NCI-H2029 treated with DMSO at 0.1 percent for 48 hours (cell line): ENCODE data around the gene AKAP9.
"Not testable (repeated sequence)": the region's sequence is repeated elsewhere in the genome, so short reads cannot be mapped to it uniquely, and the experiment has no call there.

ENCODE experiments used
- DNase-seq: peaks from one replicate; lab custom pipeline; 2025; lab: John Stamatoyannopoulos, UW

The AKAP9 gene

GRCh38 chr7:92010215-92010614 is 69.6 kb downstream of the AKAP9 start:
- DNase-seq: no peak

GRCh38 chr7:92013611-92014010 is 72.9 kb downstream of the AKAP9 start:
- DNase-seq: no peak

- DNase-seq: no peak
These were observed 80.0 kb downstream of the AKAP9 start for GRCh38 chr7:92020636-92021035.

- no peak for DNase-seq
These were observed 84.6 kb downstream of the AKAP9 start for GRCh38 chr7:92025260-92025659.

- not testable (repeated sequence) for DNase-seq
These were observed 86.0 kb downstream of the AKAP9 start for GRCh38 chr7:92026635-92027034.

- not testable (repeated sequence) for DNase-seq
These were observed 86.5 kb downstream of the AKAP9 start for GRCh38 chr7:92027128-92027527.

GRCh38 chr7:92028226-92028625 is 87.6 kb downstream of the AKAP9 start:
- DNase-seq: no peak

GRCh38 chr7:92028686-92029085 is 88.0 kb downstream of the AKAP9 start:
- no peak for DNase-seq

- no peak for DNase-seq
These were observed 93.5 kb downstream of the AKAP9 start for GRCh38 chr7:92034116-92034515.

- no peak for DNase-seq
These were observed 94.9 kb downstream of the AKAP9 start for GRCh38 chr7:92035576-92035975.

- DNase-seq: no peak
These were observed 99.2 kb downstream of the AKAP9 start for GRCh38 chr7:92039900-92040299.

- no peak for DNase-seq
These were observed 101.5 kb downstream of the AKAP9 start for GRCh38 chr7:92042056-92042737.

- no peak for DNase-seq
These were observed 102.4 kb downstream of the AKAP9 start for GRCh38 chr7:92043098-92043497.

- DNase-seq: no peak
These were observed 103.0 kb downstream of the AKAP9 start for GRCh38 chr7:92043637-92044036.

GRCh38 chr7:92044148-92044547 is 103.5 kb downstream of the AKAP9 start:
- DNase-seq: no peak

GRCh38 chr7:92044940-92045339 is 104.3 kb downstream of the AKAP9 start:
- no peak for DNase-seq

GRCh38 chr7:92051655-92052054 is 111.0 kb downstream of the AKAP9 start:
- DNase-seq: no peak

GRCh38 chr7:92052159-92052558 is 111.5 kb downstream of the AKAP9 start:
- no peak for DNase-seq

GRCh38 chr7:92052684-92053083 is 112.0 kb downstream of the AKAP9 start:
- DNase-seq: no peak

- no peak for DNase-seq
These were observed 112.7 kb downstream of the AKAP9 start for GRCh38 chr7:92053312-92053711.

GRCh38 chr7:92056286-92056685 is 115.6 kb downstream of the AKAP9 start:
- DNase-seq: no peak

GRCh38 chr7:92057375-92057774 is 116.7 kb downstream of the AKAP9 start:
- DNase-seq: no peak

GRCh38 chr7:92058040-92058439 is 117.4 kb downstream of the AKAP9 start:
- no peak for DNase-seq

GRCh38 chr7:92058899-92059298 is 118.2 kb downstream of the AKAP9 start:
- DNase-seq: no peak
